Measurements from ENCODE around the gene NAA25.

DNA sequence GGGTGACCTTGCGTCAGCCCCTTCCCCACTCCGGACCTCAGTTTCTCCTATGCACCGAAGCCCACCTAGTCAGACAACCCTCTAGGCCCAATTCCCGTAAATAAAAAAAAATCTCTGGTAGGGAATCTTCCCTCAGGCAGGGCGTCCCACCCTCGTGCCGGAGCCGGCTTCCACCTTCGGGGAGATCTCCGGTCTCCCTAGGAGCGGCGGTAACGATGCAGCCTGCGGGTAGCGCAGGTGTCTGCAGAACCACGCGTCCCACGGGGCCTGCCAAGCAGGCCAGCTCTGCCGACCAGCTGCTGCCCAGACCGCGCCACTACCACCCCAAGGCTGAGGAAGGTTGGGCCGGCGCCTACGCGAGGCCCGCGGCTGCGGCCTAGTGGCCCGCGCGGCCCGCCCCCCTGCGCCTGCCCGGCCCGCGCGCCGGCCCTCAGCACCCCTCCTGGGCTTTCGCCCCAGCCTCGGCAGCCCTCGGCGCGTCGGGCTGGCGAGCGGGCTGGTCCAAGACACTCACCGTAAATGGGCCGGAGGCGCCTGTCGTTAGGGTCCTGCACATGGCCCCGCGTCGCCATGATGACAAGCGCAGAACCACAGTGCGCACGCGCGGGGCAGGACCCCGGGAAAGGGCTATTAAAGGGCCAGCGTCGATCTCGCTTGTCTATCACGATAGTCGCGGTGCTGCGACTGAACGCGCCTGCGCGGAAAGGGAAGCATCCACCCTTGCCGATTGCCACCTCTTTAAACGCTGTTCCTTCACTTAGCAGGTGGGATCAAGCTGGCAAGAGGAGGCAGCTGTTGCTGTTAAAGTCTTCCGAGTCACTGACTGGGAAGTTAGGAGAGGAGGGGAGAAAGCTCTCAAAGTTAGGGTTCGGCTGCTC, at the start of gene NAA25:
- no peak; the same call in 1 of the 2 replicates for TF ChIP-seq POLR2AphosphoS5 (IDR thresholded peaks at IDR 0.05; ENCODE audit: low read depth, low read length)
- TF ChIP-seq, protein P1, sequence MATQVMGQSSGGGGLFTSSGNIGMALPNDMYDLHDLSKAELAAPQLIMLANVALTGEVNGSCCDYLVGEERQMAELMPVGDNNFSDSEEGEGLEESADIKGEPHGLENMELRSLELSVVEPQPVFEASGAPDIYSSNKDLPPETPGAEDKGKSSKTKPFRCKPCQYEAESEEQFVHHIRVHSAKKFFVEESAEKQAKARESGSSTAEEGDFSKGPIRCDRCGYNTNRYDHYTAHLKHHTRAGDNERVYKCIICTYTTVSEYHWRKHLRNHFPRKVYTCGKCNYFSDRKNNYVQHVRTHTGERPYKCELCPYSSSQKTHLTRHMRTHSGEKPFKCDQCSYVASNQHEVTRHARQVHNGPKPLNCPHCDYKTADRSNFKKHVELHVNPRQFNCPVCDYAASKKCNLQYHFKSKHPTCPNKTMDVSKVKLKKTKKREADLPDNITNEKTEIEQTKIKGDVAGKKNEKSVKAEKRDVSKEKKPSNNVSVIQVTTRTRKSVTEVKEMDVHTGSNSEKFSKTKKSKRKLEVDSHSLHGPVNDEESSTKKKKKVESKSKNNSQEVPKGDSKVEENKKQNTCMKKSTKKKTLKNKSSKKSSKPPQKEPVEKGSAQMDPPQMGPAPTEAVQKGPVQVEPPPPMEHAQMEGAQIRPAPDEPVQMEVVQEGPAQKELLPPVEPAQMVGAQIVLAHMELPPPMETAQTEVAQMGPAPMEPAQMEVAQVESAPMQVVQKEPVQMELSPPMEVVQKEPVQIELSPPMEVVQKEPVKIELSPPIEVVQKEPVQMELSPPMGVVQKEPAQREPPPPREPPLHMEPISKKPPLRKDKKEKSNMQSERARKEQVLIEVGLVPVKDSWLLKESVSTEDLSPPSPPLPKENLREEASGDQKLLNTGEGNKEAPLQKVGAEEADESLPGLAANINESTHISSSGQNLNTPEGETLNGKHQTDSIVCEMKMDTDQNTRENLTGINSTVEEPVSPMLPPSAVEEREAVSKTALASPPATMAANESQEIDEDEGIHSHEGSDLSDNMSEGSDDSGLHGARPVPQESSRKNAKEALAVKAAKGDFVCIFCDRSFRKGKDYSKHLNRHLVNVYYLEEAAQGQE (IDR thresholded peaks at IDR 0.05; ENCODE audit: insufficient read depth in 1 of 2, low read depth in 2 of 2, low read length in 2 of 2), result peak in 1 of 2 experiments; percentile 10; a peak in 1 of 4 replicates
- 0 out of 2 replicates have a peak, but pooled peaks have one; percentile 4 for TF ChIP-seq SIN3A (IDR thresholded peaks at IDR 0.05; ENCODE audit: borderline replicate concordance, insufficient read depth, low read length)
- no peak for TF ChIP-seq TAF1 (IDR thresholded peaks at IDR 0.05; ENCODE audit: borderline replicate concordance, insufficient read depth, low read length)
- peak; percentile 39 for TF ChIP-seq FOXP2 (optimal IDR thresholded peaks at IDR 0.05; ENCODE audit: borderline replicate concordance, extremely low read depth, extremely low read length, insufficient read depth)
